K562 (cell line): Measurements from ENCODE around the gene FAM167B. TPM values are rescaled to one million over a fixed set of nuclear protein-coding genes. Genes with fewer than 3 reads are reported as not detected.

Source experiments
- DMBX1 ChIP-seq: fragments of 250-450 bp; sonication (Bioruptor Pico); IDR thresholded peaks from 2 replicates; pipeline ENCODE4 v1.8.0; 2022; ENCODE audit warnings: inconsistent platforms, mild to moderate bottlenecking, moderate library complexity, borderline replicate concordance
- GTF2E2 ChIP-seq: fragments of 200-800 bp; sonication (Bioruptor generic); IDR thresholded peaks from 2 replicates; pipeline ENCODE4 v1.6.1; 2016; ENCODE audit warnings: missing genetic modification characterization, missing compliant biosample characterization
- HNRNPH1 ChIP-seq: fragments of 200-400 bp; formaldehyde crosslinking; optimal IDR thresholded peaks from 2 replicates; pipeline ENCODE3; 2017; ENCODE audit warnings: low read depth, mild to moderate bottlenecking, low read length, moderate library complexity
- IFI16 ChIP-seq: fragments of 250-450 bp; sonication (Bioruptor Pico); IDR thresholded peaks from 2 replicates; pipeline ENCODE4 v2.1.2; 2022; ENCODE audit warnings: mild to moderate bottlenecking, inconsistent platforms
- JUND ChIP-seq, 2 experiments: IDR thresholded peaks; 2 replicates in 1 of 2; 3 replicates in 1 of 2; pipeline ENCODE4 v1.6.1; 2011; ENCODE audit warnings: borderline replicate concordance in 2 of 2, low read depth in 2 of 2, low read length in 2 of 2, improper control_type of control experiment in 1 of 2, missing biosample characterization in 1 of 2, missing genetic modification characterization in 1 of 2, missing genetic modification reagents in 1 of 2
- MAZ ChIP-seq, 2 experiments: fragments of 450-650 bp in 1 of 2; sonication (generic) in 1 of 2; formaldehyde crosslinking; IDR thresholded peaks in 1 of 2; conservative IDR thresholded peaks in 1 of 2; 2 replicates each; pipeline versions ENCODE4 v1.4.0 to v1.5.0; 2020; ENCODE audit warnings: mild to moderate bottlenecking in 1 of 2, missing genetic modification reagents in 1 of 2
- NCOA1 ChIP-seq: fragments of 450-650 bp; IDR thresholded peaks from 2 replicates; pipeline ENCODE4 v1.6.1; 2016; ENCODE audit warnings: low read depth
- PRMT5 ChIP-seq: sonication (generic); formaldehyde crosslinking; IDR thresholded peaks from 2 replicates; pipeline ENCODE4 v1.5.0; 2020; ENCODE audit warnings: missing genetic modification reagents
- RBM22 ChIP-seq: fragments of 200-400 bp; formaldehyde crosslinking; IDR thresholded peaks from 2 replicates; pipeline ENCODE4 v1.6.1; 2018; ENCODE audit warnings: low read length, low read depth; ENCODE audit not compliant: poor library complexity, severe bottlenecking
- SMARCC2 ChIP-seq: fragments of 450-650 bp; IDR thresholded peaks from 2 replicates; pipeline ENCODE4 v1.6.1; 2017; ENCODE audit warnings: antibody characterized with exemption, moderate library complexity, mild to moderate bottlenecking, low read depth
- TAF9B ChIP-seq: fragments of 450-650 bp; IDR thresholded peaks from 2 replicates; pipeline ENCODE4 v1.6.1; 2018; ENCODE audit warnings: mild to moderate bottlenecking; ENCODE audit not compliant: partially characterized antibody
- TAL1 ChIP-seq: fragments of 450-650 bp; IDR thresholded peaks from 2 replicates; pipeline ENCODE4 v1.6.1; 2016; ENCODE audit warnings: mild to moderate bottlenecking
- TCFL5 ChIP-seq: fragments of 250-450 bp; sonication (Bioruptor Pico); conservative IDR thresholded peaks from 2 replicates; pipeline ENCODE4 v1.6.1; 2021; ENCODE audit warnings: mild to moderate bottlenecking, moderate library complexity, matching md5 sums
- ZKSCAN3 ChIP-seq: fragments of 250-450 bp; sonication (Bioruptor Pico); IDR thresholded peaks from 2 replicates; pipeline ENCODE4 v1.4.0; 2020
- polyA plus RNA-seq, 8 experiments: library from polyadenylated mRNA; depleted of rRNA in 4 of 8; stranded (reverse) in 5 of 8; unstranded in 3 of 8; fragments of >200 nt; fragmentation: Nextera tagmentation in 2 of 8; fragmentation: Illumina TruSeq in 1 of 8; extraction: Ambion mirVana in 2 of 8; extraction: Trizol in 1 of 8; gene quantifications; 2 replicates each; pipeline versions ENCODE4 v1.2.1 to v1.2.3, GENCODE V29; 2011 to 2014; ENCODE audit warnings: inconsistent platforms in 1 of 8, missing spikeins in 1 of 8
- total RNA-seq, 7 experiments: library from RNA; depleted of rRNA in 6 of 7; stranded (reverse); fragments of >200 nt in 6 of 7; fragmentation: Illumina TruSeq in 2 of 7; extraction: Trizol in 2 of 7; gene quantifications; 2 replicates each; pipeline versions ENCODE4 v1.2.1 to v1.2.3, GENCODE V29; 2011 to 2021; ENCODE audit warnings: low replicate concordance in 1 of 7
- TF ChIP-seq, protein P1 (sequence below): fragments of 250-450 bp; sonication (Bioruptor Pico); IDR thresholded peaks from 2 replicates; pipeline ENCODE4 v1.4.0; 2020
- TF ChIP-seq, protein P2 (sequence below), 3 experiments: IDR thresholded peaks in 2 of 3; conservative IDR thresholded peaks in 1 of 3; 2 replicates each; pipeline ENCODE4 v1.5.1; 2011 to 2012; ENCODE audit warnings: low read length in 3 of 3, mild to moderate bottlenecking in 3 of 3, control low read depth in 2 of 3, improper control_type of control experiment in 1 of 3, inconsistent platforms in 1 of 3, low read depth in 1 of 3, mixed read lengths in 1 of 3, moderate library complexity in 1 of 3; ENCODE audit not compliant: insufficient read depth in 2 of 3
- TF ChIP-seq, protein P3 (sequence below): fragments of 450-650 bp; formaldehyde crosslinking; IDR thresholded peaks from 2 replicates; pipeline ENCODE4 v1.4.0; 2020; ENCODE audit warnings: mild to moderate bottlenecking, moderate library complexity

FAM167B gene
- total and polyA plus RNA-seq, 9 of the 15 experiments (the other 6 are each of a cell fraction or from before 2014, with no cell fraction given), result not detected

DNA sequence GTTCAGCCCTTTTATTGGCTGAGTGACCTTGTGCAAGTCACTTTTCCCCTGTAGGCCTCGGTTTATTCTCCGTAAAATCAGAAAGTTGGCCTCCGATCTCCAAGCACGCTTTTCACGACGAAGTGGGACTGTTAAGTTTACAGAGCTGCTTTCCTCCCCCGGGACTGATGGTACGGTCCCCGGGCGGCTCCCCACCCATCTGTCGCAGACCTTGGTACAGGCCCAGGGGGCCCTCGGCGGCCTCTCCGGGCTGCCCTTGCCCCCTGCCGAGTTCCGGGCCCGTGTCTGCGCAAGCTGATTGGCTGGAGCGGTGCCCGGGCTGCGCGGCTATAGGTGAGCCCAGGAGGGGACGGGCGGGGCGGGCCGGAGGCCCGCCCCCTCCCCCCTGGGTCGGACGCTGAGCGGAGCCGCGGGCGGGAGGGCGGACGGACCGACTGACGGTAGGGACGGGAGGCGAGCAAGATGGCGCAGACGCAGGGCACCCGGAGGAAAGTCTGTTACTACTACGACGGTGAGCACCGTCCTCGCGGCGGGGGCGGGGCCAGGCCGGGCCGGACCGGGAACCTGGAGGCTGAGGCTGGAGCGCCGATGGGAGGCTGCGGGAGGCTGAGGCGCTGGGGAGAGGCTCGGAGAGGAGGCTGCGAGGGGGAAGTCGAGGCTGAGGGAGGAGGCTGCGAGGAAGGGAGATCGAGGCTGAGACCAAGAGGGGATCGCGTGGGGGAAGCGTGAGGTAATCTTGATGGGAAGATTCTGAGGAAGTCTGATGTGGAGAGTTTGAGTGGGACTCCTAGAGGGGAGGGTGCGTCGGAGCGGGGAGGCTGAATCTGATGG lies 44.9 kb downstream of the FAM167B start, which contains the start of gene HDAC1 (continued):
- TF ChIP-seq DMBX1 (CRISPR knock-in tag) (peak; percentile 74), HNRNPH1 (no peak), TAL1 (no peak; the same call in 1 of the 2 replicates), NCOA1 (peak; percentile 46; the same call in 1 of the 2 replicates), GTF2E2 (tag) (peak; percentile 72), JUND (IDR thresholded peaks at IDR 0.05; ENCODE audit: borderline replicate concordance, low read depth, low read length) (peak; percentile 98), JUND (tag; IDR thresholded peaks at IDR 0.05; ENCODE audit: borderline replicate concordance, low read depth, low read length) (no peak; the same call in 2 of the 3 replicates), RBM22 (peak; percentile 87), PRMT5 (CRISPR knock-in tag) (no peak), ZKSCAN3 (CRISPR knock-in tag) (no peak), TCFL5 (CRISPR knock-in tag) (no peak), MAZ (CRISPR knock-in tag; conservative IDR thresholded peaks at IDR 0.05 in 1 of 2, IDR thresholded peaks at IDR 0.05 in 1 of 2) (peak; percentile 80 to 84; a peak in 3 of 4 replicates), IFI16 (CRISPR knock-in tag) (no peak), SMARCC2 (0 out of 2 replicates have a peak, but pooled peaks have one; percentile 42), TAF9B (peak; percentile 80)
- TF ChIP-seq, protein P1, sequence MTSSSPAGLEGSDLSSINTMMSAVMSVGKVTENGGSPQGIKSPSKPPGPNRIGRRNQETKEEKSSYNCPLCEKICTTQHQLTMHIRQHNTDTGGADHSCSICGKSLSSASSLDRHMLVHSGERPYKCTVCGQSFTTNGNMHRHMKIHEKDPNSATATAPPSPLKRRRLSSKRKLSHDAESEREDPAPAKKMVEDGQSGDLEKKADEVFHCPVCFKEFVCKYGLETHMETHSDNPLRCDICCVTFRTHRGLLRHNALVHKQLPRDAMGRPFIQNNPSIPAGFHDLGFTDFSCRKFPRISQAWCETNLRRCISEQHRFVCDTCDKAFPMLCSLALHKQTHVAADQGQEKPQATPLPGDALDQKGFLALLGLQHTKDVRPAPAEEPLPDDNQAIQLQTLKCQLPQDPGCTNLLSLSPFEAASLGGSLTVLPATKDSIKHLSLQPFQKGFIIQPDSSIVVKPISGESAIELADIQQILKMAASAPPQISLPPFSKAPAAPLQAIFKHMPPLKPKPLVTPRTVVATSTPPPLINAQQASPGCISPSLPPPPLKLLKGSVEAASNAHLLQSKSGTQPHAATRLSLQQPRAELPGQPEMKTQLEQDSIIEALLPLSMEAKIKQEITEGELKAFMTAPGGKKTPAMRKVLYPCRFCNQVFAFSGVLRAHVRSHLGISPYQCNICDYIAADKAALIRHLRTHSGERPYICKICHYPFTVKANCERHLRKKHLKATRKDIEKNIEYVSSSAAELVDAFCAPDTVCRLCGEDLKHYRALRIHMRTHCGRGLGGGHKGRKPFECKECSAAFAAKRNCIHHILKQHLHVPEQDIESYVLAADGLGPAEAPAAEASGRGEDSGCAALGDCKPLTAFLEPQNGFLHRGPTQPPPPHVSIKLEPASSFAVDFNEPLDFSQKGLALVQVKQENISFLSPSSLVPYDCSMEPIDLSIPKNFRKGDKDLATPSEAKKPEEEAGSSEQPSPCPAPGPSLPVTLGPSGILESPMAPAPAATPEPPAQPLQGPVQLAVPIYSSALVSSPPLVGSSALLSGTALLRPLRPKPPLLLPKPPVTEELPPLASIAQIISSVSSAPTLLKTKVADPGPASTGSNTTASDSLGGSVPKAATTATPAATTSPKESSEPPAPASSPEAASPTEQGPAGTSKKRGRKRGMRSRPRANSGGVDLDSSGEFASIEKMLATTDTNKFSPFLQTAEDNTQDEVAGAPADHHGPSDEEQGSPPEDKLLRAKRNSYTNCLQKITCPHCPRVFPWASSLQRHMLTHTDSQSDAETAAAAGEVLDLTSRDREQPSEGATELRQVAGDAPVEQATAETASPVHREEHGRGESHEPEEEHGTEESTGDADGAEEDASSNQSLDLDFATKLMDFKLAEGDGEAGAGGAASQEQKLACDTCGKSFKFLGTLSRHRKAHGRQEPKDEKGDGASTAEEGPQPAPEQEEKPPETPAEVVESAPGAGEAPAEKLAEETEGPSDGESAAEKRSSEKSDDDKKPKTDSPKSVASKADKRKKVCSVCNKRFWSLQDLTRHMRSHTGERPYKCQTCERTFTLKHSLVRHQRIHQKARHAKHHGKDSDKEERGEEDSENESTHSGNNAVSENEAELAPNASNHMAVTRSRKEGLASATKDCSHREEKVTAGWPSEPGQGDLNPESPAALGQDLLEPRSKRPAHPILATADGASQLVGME, result peak; percentile 85; the same call in 1 of the 2 replicates
- TF ChIP-seq, protein P2, sequence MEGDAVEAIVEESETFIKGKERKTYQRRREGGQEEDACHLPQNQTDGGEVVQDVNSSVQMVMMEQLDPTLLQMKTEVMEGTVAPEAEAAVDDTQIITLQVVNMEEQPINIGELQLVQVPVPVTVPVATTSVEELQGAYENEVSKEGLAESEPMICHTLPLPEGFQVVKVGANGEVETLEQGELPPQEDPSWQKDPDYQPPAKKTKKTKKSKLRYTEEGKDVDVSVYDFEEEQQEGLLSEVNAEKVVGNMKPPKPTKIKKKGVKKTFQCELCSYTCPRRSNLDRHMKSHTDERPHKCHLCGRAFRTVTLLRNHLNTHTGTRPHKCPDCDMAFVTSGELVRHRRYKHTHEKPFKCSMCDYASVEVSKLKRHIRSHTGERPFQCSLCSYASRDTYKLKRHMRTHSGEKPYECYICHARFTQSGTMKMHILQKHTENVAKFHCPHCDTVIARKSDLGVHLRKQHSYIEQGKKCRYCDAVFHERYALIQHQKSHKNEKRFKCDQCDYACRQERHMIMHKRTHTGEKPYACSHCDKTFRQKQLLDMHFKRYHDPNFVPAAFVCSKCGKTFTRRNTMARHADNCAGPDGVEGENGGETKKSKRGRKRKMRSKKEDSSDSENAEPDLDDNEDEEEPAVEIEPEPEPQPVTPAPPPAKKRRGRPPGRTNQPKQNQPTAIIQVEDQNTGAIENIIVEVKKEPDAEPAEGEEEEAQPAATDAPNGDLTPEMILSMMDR (IDR thresholded peaks at IDR 0.05 in 2 of 3, conservative IDR thresholded peaks at IDR 0.05 in 1 of 3; ENCODE audit: insufficient read depth in 2 of 3, low read depth in 1 of 3, low read length in 3 of 3), result no peak
- TF ChIP-seq, protein P3, sequence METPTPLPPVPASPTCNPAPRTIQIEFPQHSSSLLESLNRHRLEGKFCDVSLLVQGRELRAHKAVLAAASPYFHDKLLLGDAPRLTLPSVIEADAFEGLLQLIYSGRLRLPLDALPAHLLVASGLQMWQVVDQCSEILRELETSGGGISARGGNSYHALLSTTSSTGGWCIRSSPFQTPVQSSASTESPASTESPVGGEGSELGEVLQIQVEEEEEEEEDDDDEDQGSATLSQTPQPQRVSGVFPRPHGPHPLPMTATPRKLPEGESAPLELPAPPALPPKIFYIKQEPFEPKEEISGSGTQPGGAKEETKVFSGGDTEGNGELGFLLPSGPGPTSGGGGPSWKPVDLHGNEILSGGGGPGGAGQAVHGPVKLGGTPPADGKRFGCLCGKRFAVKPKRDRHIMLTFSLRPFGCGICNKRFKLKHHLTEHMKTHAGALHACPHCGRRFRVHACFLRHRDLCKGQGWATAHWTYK, result no peak
